ENCODE results near the gene RAD18. TPM values are rescaled to one million over a fixed set of nuclear protein-coding genes. Genes with fewer than 3 reads are reported as not detected.

The RAD18 gene
- total RNA-seq, 1 donor from 2014 or later = 22.1 TPM

DNA sequence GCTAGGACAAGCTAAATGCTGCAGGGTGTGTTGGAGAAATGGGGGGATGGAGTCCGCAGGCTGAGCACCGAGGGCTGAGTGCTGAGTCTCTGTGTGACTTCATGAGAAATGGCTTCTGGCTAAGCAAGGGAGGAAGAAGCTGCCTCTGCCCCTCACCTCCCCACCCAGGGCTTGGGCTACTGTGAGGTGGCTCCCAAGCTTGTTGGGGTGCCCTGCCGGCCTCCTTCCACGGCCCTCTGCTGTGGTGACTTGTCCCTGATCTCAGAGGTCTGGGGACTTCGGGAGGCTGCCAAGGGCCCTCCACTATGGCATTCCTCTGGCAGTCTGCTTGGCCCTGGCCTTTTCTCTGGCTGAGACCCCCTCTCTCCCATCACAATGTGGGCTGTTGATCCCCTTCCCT is 30.1 kb upstream of the RAD18 start:
- Histone ChIP-seq H3K27ac (no peak overlapping the region), H3K4me3 (no peak overlapping the region), H3K9ac (no peak overlapping the region), H3K4me2 (no peak overlapping the region), H3K36me3 (no peaks in the 10 kb centered on the region), H3K9me3 (ENCODE audit: low read depth) (no peaks in the 10 kb centered on the region), H3F3A (ENCODE audit: low read depth) (peaks cover 7% of the 10 kb centered on the region), H3K79me2 (ENCODE audit: low read depth) (no peaks in the 10 kb centered on the region), H4K20me1 (ENCODE audit: low read depth) (no peaks in the 10 kb centered on the region), H3K27me3 (no peaks in the 10 kb centered on the region), H2AFZ (replicated peaks) (no peak overlapping the region), H3K4me1 (peaks cover 3% of the 10 kb centered on the region)
- no peaks in the 10 kb centered on the region for H3K9me3 Mint-ChIP-seq
- peak overlapping the region; percentile 72 for H3K27ac Mint-ChIP-seq
- TF ChIP-seq EZH2phosphoT487 (IDR thresholded peaks at IDR 0.05) (no peak), CTCF (IDR thresholded peaks at IDR 0.05) (no peak), EZH2 (IDR thresholded peaks at IDR 0.05) (no peak)
- H3K4me3 Mint-ChIP-seq = no peak overlapping the region
- peaks cover 14% of the 10 kb centered on the region for H3K4me1 Mint-ChIP-seq
- no peak for DNase-seq (ENCODE audit: low spot score)
- H3K27me3 Mint-ChIP-seq (ENCODE audit: insufficient read depth, low read depth) = no peaks in the 10 kb centered on the region
- H3K36me3 Mint-ChIP-seq = peaks cover 38% of the 10 kb centered on the region

GRCh38 chr3:8992854-8993253 is 29.6 kb upstream of the RAD18 start:
- H3K4me1 Mint-ChIP-seq = peaks cover 16% of the 10 kb centered on the region
- H3K36me3 ChIP-seq = no peaks in the 10 kb centered on the region
- H2AFZ ChIP-seq (replicated peaks) = no peak overlapping the region

GRCh38 chr3:8992199-8992598 is 28.9 kb upstream of the RAD18 start:
- Mint-ChIP-seq H3K4me3 (no peak overlapping the region), H3K36me3 (peaks cover 31% of the 10 kb centered on the region), H3K27me3 (ENCODE audit: insufficient read depth, low read depth) (peaks cover 4% of the 10 kb centered on the region), H3K4me1 (peaks cover 18% of the 10 kb centered on the region), H3K27ac (no peak overlapping the region), H3K9me3 (no peaks in the 10 kb centered on the region)
- H3K4me1 ChIP-seq = peaks cover 3% of the 10 kb centered on the region
- H3K27ac ChIP-seq = no peak overlapping the region
- no peaks in the 10 kb centered on the region for H3K79me2 ChIP-seq (ENCODE audit: low read depth)
- H3F3A ChIP-seq (ENCODE audit: low read depth) = peaks cover 7% of the 10 kb centered on the region
- no peaks in the 10 kb centered on the region for H3K27me3 ChIP-seq
- H3K4me2 ChIP-seq = no peak overlapping the region
- no peaks in the 10 kb centered on the region for H3K9me3 ChIP-seq (ENCODE audit: low read depth)
- no peak overlapping the region for H3K9ac ChIP-seq
- H2AFZ ChIP-seq (replicated peaks) = no peak overlapping the region
- H3K4me3 ChIP-seq = no peak overlapping the region
- DNase-seq (ENCODE audit: low spot score) = no peak
- H4K20me1 ChIP-seq (ENCODE audit: low read depth) = no peaks in the 10 kb centered on the region
- TF ChIP-seq CTCF (IDR thresholded peaks at IDR 0.05) (no peak), EZH2 (IDR thresholded peaks at IDR 0.05) (no peak), EZH2phosphoT487 (IDR thresholded peaks at IDR 0.05) (no peak)
- no peaks in the 10 kb centered on the region for H3K36me3 ChIP-seq

More at GRCh38 chr3:8992854-8993253, 29.6 kb upstream of the RAD18 start:
- H3K27me3 Mint-ChIP-seq (ENCODE audit: insufficient read depth, low read depth) = no peaks in the 10 kb centered on the region
- Histone ChIP-seq H3F3A (ENCODE audit: low read depth) (peaks cover 7% of the 10 kb centered on the region), H3K79me2 (ENCODE audit: low read depth) (no peaks in the 10 kb centered on the region), H3K4me3 (no peak overlapping the region), H3K9me3 (ENCODE audit: low read depth) (no peaks in the 10 kb centered on the region), H3K27me3 (no peaks in the 10 kb centered on the region), H3K9ac (no peak overlapping the region), H3K4me1 (peaks cover 3% of the 10 kb centered on the region), H3K27ac (no peak overlapping the region), H3K4me2 (no peak overlapping the region), H4K20me1 (ENCODE audit: low read depth) (no peaks in the 10 kb centered on the region)
- no peaks in the 10 kb centered on the region for H3K9me3 Mint-ChIP-seq
- no peak overlapping the region for H3K27ac Mint-ChIP-seq
- TF ChIP-seq CTCF (IDR thresholded peaks at IDR 0.05) (no peak), EZH2 (IDR thresholded peaks at IDR 0.05) (no peak), EZH2phosphoT487 (IDR thresholded peaks at IDR 0.05) (no peak)
- DNase-seq (ENCODE audit: low spot score) = no peak
- peaks cover 35% of the 10 kb centered on the region for H3K36me3 Mint-ChIP-seq
- no peak overlapping the region for H3K4me3 Mint-ChIP-seq

Measured in neural progenitor cell (in vitro differentiated cells).